GM21619 (cell line): ENCODE data around the gene RPL18.
A peak's percentile ranks its signal among the peaks of the same experiment; 100 is the strongest.

Experiments
- ATAC-seq: cut with Tn5 transposase; IDR thresholded peaks from one replicate; pipeline ENCODE4 v1.9.1; 2021; ENCODE audit not compliant: unreplicated experiment

The RPL18 gene

GRCh38 chr19:48614436-48615230, 4.3 kb downstream of the RPL18 start, which contains the start of gene FAM83E:
FAM83E (minus strand) TSS chr19:48615076; CDS start chr19:48613372, 1,704 bp downstream.
- ATAC-seq: no peak

- no peak for ATAC-seq
Measured at GRCh38 chr19:48613852-48614435, 5.0 kb downstream of the RPL18 start.

DNA sequence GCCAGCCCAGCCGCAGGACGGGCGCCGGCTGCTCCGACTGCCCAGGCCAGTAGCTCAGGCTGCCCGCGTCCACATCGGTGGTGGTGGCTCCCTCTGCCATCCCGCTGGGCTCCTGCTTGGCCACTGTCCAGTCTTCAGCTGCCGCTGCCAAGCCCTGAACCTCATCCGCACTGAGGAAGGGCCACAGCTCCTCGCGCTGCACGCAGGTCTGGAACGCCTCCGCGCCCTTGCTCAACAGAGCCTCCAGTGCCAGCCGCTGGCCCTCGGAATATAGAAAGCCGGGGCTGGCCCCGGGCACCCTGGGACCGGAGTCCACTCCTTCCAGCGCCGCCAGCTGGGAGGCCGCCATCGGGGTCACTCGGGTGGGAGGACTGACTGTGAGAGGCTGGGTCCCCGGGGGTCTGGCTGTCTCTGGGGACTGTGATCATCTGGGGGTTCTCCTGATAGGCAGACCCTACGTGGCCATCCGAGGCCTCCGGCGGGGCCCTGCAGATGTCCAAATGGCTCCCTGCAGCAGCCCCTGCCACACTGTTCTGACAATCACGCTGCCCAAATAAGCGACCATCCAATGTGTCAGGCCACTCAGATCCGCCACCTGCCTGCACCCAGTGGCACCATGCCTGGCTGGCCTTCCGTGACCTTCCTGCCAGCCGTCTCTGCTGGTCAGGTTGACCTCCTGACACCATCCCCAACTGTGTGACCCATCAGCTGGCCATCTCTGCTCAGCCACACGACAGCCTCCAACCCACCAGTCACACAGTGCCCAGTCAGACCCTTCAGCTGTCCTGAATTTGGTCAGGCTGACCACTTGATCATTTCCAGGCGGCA, 5.7 kb downstream of the RPL18 start:
- ATAC-seq: no peak

DNA sequence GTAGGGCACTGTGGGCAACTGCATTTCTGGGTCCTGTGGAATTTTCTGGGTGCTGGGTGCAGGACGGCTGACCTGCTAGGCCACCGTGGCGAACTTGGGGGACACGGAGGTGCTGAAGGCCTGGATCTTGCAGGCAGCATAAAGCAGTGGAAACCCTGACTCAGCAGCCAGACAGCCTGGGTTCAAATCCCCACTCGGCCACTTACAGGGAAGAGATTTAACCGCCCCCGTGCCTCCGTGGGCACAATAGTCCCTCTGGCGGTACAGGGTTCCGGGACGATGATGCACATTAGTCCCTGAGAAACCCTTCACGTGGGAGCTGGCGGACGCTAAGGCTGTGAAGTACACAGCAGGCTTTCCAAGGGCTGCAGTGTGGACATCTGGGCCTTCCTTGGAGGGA, 7.1 kb downstream of the RPL18 start:
- no peak for ATAC-seq

GRCh38 chr19:48609571-48610108, 9.3 kb downstream of the RPL18 start:
- ATAC-seq: no peak

DNA sequence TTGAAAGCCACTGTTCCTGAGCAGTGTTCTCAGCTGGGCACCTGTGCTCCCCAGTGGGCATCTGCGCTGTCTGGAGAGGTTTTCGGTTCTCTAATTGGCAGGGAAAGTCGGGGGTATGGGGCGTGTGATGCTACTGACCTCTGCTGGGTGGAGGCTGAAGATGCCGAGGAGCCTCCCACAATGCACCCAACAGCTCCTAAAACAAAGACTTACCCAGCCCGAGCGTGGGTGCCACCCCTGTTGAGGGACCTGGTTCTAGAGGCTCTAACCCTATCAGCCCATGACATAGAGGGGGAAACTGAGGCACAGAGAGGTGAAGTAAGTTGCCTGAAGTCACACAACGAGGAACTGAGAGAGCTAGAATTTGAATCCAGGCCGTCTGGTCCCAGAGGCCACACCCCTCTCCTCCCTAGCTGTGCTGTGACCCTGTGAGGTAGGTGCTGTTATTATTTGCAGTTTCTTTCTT, 10.1 kb downstream of the RPL18 start:
- ATAC-seq: peak; percentile 69

- no peak for ATAC-seq
Measured at GRCh38 chr19:48607359-48607755, 11.6 kb downstream of the RPL18 start.

GRCh38 chr19:48606463-48607358, 12.3 kb downstream of the RPL18 start, which contains the start of gene SPACA4:
SPACA4 (plus strand) TSS chr19:48606742; CDS start chr19:48606979, 237 bp downstream.
- ATAC-seq: no peak

- ATAC-seq: no peak
Measured at GRCh38 chr19:48603850-48604249, 15.1 kb downstream of the RPL18 start.

- no peak for ATAC-seq
Measured at GRCh38 chr19:48603449-48603848, 15.5 kb downstream of the RPL18 start.

DNA sequence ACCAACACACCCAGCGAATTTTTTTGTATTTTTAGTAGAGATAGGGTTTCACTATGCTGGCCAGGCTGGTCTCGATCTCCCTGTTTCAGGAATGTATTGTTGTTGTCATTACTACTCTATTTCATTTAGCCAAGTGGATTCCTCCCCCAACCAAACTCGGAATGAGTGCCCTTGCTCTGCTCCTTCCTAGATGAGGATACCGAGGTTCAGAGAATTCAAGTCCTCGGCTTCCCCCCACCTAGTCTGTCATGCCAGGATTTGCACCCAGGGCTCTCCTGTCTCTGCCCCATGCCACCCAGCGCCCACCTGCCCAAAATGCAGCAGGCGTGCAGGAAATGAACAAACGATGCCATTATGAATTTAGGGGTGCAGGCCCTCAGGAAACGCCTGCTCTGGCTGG, 16.0 kb downstream of the RPL18 start:
- no peak for ATAC-seq

GRCh38 chr19:48600679-48601417, 18.1 kb downstream of the RPL18 start:
- ATAC-seq: no peak

- no peak for ATAC-seq
Measured at GRCh38 chr19:48598996-48599700, 19.8 kb downstream of the RPL18 start.

DNA sequence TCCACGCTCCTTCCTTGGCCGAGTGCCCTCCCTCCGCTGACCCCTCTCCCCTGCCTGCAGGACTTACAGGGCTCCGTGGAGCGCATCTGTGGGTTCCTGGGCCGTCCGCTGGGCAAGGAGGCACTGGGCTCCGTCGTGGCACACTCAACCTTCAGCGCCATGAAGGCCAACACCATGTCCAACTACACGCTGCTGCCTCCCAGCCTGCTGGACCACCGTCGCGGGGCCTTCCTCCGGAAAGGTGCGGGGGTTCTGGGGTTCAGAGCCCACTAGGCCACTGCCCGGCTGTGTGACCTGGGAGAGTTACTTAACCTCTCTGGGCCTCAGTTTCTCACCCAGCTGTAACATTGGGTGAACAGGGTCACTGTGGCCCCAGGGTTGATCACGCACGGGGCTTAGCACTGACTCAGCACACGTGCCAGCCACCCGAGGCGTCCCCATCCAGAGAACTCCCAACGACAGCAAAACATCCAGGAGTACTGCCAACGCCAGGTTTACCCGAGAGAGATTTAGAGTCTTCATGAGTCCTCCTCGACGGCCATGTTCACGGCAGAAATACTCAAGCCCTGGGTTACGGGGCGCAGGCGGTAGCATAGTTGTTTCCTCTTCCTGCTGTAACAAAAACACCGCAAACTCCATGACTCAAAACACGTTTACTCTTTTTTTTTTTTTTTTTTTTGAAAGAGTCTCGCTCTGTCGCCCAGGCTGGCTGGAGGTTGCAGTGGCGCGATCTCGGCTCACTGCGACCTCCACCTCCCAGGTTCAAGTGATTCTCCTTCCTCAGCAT, 22.1 kb downstream of the RPL18 start:
- no peak for ATAC-seq

GRCh38 chr19:48596237-48596636, 22.7 kb downstream of the RPL18 start:
- no peak for ATAC-seq

DNA sequence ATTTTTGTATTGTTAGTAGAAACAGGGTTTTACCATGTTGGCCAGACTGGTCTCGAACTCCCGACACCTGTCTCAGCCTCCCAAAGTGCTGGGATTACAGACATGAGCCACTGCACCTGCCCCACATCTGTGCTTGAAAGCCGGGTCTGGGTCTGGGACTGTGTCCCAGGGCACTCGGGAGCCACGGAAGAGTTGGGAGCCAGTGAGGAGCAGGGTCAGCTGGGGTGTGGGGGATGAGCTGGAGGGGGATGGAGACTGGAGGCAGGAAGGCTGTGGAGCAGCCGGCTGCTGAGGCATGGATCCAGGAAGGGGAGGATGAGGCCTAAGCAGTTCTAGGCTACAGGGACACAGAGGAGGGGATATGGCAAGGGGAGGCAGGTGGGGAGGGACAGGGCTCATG, 23.1 kb downstream of the RPL18 start:
- no peak for ATAC-seq

DNA sequence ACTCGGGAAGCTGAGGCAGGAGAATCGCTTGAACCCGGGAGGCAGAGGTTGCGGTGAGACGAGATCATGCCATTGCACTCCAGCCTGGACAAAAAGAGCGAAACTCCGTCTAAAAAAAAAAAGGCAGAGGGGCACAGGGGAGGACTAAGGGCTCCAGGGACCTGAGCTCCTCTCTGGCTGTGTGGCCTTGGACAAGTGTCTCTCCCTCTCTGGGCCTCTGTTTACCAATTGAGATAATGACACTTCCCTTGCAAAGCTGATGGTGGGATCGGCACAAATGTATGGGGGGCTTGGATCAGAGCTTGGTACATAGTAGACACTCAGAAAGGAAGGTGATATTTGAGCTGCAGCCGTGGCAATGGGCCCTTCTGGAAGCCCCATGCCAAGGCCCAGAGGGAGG, 23.8 kb downstream of the RPL18 start:
- no peak for ATAC-seq

GRCh38 chr19:48591021-48591420, 28.0 kb downstream of the RPL18 start:
- ATAC-seq: no peak
